Endothelial cell (in vitro differentiated cells): ENCODE results near the gene SFRP2. TPM values are rescaled to one million over a fixed set of nuclear protein-coding genes. Genes with fewer than 3 reads are reported as not detected.

Experiments
- DNase-seq: peaks from one replicate; pipeline ENCODE4 v3.0.0; 2021; ENCODE audit warnings: low spot score
- H3K27ac Mint-ChIP-seq: one replicate; pipeline ENCODE4 v1.8.0; 2021; ENCODE audit warnings: mixed read lengths, inconsistent platforms; ENCODE audit not compliant: unreplicated experiment
- H3K27me3 Mint-ChIP-seq: one replicate; pipeline ENCODE4 v1.8.0; 2021; ENCODE audit warnings: mild to moderate bottlenecking, moderate library complexity, mixed read lengths, inconsistent platforms; ENCODE audit not compliant: unreplicated experiment
- H3K36me3 Mint-ChIP-seq: one replicate; pipeline ENCODE4 v1.8.0; 2021; ENCODE audit warnings: mild to moderate bottlenecking, low read depth, mixed read lengths, inconsistent platforms; ENCODE audit not compliant: unreplicated experiment
- H3K4me1 Mint-ChIP-seq: one replicate; pipeline ENCODE4 v1.8.0; 2021; ENCODE audit warnings: mild to moderate bottlenecking, mixed read lengths, inconsistent platforms; ENCODE audit not compliant: unreplicated experiment
- H3K4me3 Mint-ChIP-seq: one replicate; pipeline ENCODE4 v1.8.0; 2021; ENCODE audit warnings: mild to moderate bottlenecking, mixed read lengths, inconsistent platforms; ENCODE audit not compliant: unreplicated experiment
- H3K9me3 Mint-ChIP-seq: one replicate; pipeline ENCODE4 v1.8.0; 2021; ENCODE audit warnings: mixed read lengths, inconsistent platforms; ENCODE audit not compliant: unreplicated experiment
- total RNA-seq: library from RNA; stranded (reverse); fragmentation: NEBNext Ultra II Directional; extraction: Animal tissue kit (Norgen Biotek cat#: 25700); gene quantifications from one replicate; pipeline ENCODE4 v1.2.1, GENCODE V29; 2021; ENCODE audit not compliant: unreplicated experiment
- TF ChIP-seq, protein P1 (sequence below): fragments of 200-600 bp; sonication (generic); IDR thresholded peaks from one replicate; pipeline ENCODE4 v1.5.0; 2021; ENCODE audit warnings: antibody characterized with exemption; ENCODE audit not compliant: unreplicated experiment

The SFRP2 gene
- total RNA-seq, 1 donor from 2014 or later, result 4.1 TPM

GRCh38 chr4:153799694-153800074, 10.8 kb upstream of the SFRP2 start:
- Mint-ChIP-seq H3K36me3 (no peaks in the 10 kb centered on the region), H3K4me3 (no peak overlapping the region), H3K4me1 (no peaks in the 10 kb centered on the region), H3K27ac (no peak overlapping the region), H3K9me3 (no peaks in the 10 kb centered on the region), H3K27me3 (peaks cover 5% of the 10 kb centered on the region)
- TF ChIP-seq, protein P1, sequence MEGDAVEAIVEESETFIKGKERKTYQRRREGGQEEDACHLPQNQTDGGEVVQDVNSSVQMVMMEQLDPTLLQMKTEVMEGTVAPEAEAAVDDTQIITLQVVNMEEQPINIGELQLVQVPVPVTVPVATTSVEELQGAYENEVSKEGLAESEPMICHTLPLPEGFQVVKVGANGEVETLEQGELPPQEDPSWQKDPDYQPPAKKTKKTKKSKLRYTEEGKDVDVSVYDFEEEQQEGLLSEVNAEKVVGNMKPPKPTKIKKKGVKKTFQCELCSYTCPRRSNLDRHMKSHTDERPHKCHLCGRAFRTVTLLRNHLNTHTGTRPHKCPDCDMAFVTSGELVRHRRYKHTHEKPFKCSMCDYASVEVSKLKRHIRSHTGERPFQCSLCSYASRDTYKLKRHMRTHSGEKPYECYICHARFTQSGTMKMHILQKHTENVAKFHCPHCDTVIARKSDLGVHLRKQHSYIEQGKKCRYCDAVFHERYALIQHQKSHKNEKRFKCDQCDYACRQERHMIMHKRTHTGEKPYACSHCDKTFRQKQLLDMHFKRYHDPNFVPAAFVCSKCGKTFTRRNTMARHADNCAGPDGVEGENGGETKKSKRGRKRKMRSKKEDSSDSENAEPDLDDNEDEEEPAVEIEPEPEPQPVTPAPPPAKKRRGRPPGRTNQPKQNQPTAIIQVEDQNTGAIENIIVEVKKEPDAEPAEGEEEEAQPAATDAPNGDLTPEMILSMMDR, result no peak
- no peak for DNase-seq

DNA sequence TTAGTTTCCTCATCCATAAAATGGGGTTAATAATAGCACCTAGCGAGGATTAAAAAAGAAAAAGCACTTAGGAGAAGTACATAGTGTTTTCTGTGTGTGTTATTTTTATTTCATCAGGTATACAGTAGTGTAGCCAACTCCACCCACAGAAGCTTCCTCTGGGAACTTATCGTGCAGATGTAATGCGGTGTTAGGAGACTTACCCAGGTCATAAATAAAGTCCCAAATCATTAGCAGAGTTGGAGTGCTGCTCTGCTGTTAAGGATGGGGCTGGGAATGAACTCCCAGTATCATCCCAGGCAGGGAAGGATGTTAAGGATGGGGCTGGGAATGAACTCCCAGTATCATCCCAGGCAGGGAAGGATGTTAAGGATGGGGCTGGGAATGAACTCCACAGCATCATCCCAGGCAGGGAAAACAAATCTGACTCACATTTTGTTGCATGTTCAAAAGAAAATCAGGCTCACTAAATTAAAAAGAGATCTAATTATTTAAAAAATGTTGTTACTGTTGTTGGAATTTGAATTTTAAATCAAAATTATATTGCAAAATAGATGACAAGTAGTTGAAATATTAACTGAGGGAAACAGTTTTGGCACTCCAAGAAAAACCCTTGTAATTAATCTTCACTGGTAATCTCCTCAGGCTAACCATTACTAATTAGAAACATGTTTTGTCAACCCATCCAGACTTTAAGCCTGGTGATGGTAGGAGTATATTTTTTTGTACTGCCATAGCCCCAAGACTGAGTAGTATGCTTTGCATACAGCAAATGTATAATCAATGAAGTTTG, 10.2 kb upstream of the SFRP2 start:
- no peaks in the 10 kb centered on the region for H3K4me1 Mint-ChIP-seq
- DNase-seq, result no peak
- TF ChIP-seq, protein P1, result no peak
- H3K27ac Mint-ChIP-seq, result no peak overlapping the region
- no peak overlapping the region for H3K4me3 Mint-ChIP-seq
- H3K9me3 Mint-ChIP-seq, result no peaks in the 10 kb centered on the region
- H3K27me3 Mint-ChIP-seq, result peaks cover 3% of the 10 kb centered on the region
- H3K36me3 Mint-ChIP-seq, result no peaks in the 10 kb centered on the region

DNA sequence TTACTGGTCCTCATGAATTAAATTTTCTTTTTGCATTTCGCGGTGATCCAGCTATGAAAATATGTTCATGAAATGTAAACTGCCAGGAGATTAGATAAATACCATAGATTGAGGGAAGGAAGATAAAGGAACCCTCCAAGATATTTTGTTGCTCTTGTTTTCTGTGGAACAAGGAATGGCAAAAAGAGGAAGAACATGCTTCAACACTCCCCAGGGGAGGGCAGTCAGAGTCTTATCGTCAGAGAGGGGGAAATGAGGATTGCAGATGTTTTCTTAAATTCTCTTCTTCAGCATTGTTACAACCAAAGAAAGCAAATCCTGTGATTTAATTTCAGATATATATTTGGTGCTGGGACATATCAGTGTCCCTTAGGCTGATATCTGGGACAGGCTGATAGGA, 9.5 kb upstream of the SFRP2 start:
- no peaks in the 10 kb centered on the region for H3K4me1 Mint-ChIP-seq
- H3K36me3 Mint-ChIP-seq, result no peaks in the 10 kb centered on the region
- H3K27ac Mint-ChIP-seq, result no peak overlapping the region

DNA sequence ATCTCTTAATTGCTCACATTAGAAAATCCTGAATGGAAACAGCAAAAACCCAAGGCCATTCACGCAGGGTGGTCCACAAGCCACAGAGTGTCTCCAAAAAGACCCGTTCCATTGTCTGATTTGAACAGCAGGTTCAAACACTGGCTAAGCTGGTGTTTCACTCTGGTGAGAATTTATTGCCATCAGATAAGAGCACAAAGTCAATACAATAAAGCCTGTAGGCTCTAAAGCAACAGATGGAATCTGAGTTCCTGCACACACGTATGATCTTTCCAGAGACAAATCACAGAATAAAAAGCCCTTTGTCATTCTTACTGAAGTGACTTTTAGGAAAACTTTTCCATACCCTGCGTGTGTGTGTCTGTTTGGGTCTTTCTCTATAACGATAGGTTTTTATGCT, 5.1 kb upstream of the SFRP2 start:
- H3K4me3 Mint-ChIP-seq, result no peak overlapping the region

More for the DNA sequence above, 9.5 kb upstream of the SFRP2 start:
- TF ChIP-seq, protein P1, result no peak
- Mint-ChIP-seq H3K27me3 (peaks cover 3% of the 10 kb centered on the region), H3K4me3 (no peak overlapping the region), H3K9me3 (no peaks in the 10 kb centered on the region)
- DNase-seq, result no peak

More for the DNA sequence above, 5.1 kb upstream of the SFRP2 start:
- TF ChIP-seq, protein P1, result no peak
- no peak for DNase-seq
- Mint-ChIP-seq H3K27ac (no peak overlapping the region), H3K4me1 (peaks cover 20% of the 10 kb centered on the region), H3K27me3 (peaks cover 15% of the 10 kb centered on the region), H3K36me3 (no peaks in the 10 kb centered on the region), H3K9me3 (no peaks in the 10 kb centered on the region)
